Right renal pelvis (tissue), 4 donors: Measurements from ENCODE around the gene TRAK1. TPM values are rescaled to one million over a fixed set of nuclear protein-coding genes. Genes with fewer than 3 reads are reported as not detected.

Experiments
- DNase-seq, 4 donors: peaks; one replicate each; pipeline ENCODE4 v3.0.0-alpha.2; 2013; ENCODE audit warnings: low read depth in 4 of 4, low spot score in 3 of 4, missing footprints in 1 of 4
- polyA plus RNA-seq, 4 donors: library from polyadenylated mRNA; unstranded; fragments of 120-200 nt; gene quantifications; one replicate each; pipeline ENCODE4 v1.2.1, GENCODE V29; 2013; ENCODE audit not compliant: insufficient read length in 4 of 4

Gene TRAK1
- polyA plus RNA-seq, 4 donors: 42.3 to 51.1 (median 46.7) TPM

- DNase-seq: no peak
Observed at GRCh38 chr3:42149975-42150374, 58.8 kb downstream of the TRAK1 start.

GRCh38 chr3:42151596-42152168, 60.5 kb downstream of the TRAK1 start:
- no peak for DNase-seq

GRCh38 chr3:42152193-42152592, 61.0 kb downstream of the TRAK1 start:
- DNase-seq: no peak

GRCh38 chr3:42153039-42153438, 61.9 kb downstream of the TRAK1 start:
- DNase-seq: no peak

- DNase-seq: no peak
Observed at GRCh38 chr3:42157540-42158538, 66.7 kb downstream of the TRAK1 start.

- no peak for DNase-seq
Observed at GRCh38 chr3:42159147-42159546, 68.0 kb downstream of the TRAK1 start.

- DNase-seq: peak in 3 of 4 donors; percentile 32 to 54 (median 52)
Observed at GRCh38 chr3:42159706-42160472, 68.7 kb downstream of the TRAK1 start.

- DNase-seq: no peak
Observed at GRCh38 chr3:42161050-42161935, 70.1 kb downstream of the TRAK1 start.

GRCh38 chr3:42162462-42162861, 71.3 kb downstream of the TRAK1 start:
- DNase-seq: no peak

GRCh38 chr3:42163622-42164244, 72.6 kb downstream of the TRAK1 start:
- no peak for DNase-seq

GRCh38 chr3:42164656-42165055, 73.5 kb downstream of the TRAK1 start:
- no peak for DNase-seq

GRCh38 chr3:42165211-42165610, 74.1 kb downstream of the TRAK1 start:
- DNase-seq: no peak

- no peak for DNase-seq
Observed at GRCh38 chr3:42166214-42166613, 75.1 kb downstream of the TRAK1 start.

GRCh38 chr3:42166662-42167300, 75.6 kb downstream of the TRAK1 start:
- no peak for DNase-seq

GRCh38 chr3:42169579-42170120, 78.5 kb downstream of the TRAK1 start:
- no peak for DNase-seq

GRCh38 chr3:42172047-42172654, 81.0 kb downstream of the TRAK1 start:
- DNase-seq: no peak

- no peak for DNase-seq
Observed at GRCh38 chr3:42173307-42173706, 82.2 kb downstream of the TRAK1 start.

- no peak for DNase-seq
Observed at GRCh38 chr3:42174679-42175385, 83.7 kb downstream of the TRAK1 start.
